Stimulated activated CD8-positive, alpha-beta memory T cell treated with anti-CD3 and anti-CD28 coated beads, Interleukin-12 subunit alpha, Interleukin-12 subunit beta, amount 100 ng/mL, for 24 hours (primary cell): Measurements from ENCODE around the gene MT1M.
"Not testable (repeated sequence)": the region's sequence is repeated elsewhere in the genome, so short reads cannot be mapped to it uniquely, and the experiment has no call there.

Experiments
- DNase-seq: peaks from one replicate; pipeline ENCODE4 v3.0.0-alpha.2; 2020; ENCODE audit errors: extremely low read depth

MT1M gene

DNA sequence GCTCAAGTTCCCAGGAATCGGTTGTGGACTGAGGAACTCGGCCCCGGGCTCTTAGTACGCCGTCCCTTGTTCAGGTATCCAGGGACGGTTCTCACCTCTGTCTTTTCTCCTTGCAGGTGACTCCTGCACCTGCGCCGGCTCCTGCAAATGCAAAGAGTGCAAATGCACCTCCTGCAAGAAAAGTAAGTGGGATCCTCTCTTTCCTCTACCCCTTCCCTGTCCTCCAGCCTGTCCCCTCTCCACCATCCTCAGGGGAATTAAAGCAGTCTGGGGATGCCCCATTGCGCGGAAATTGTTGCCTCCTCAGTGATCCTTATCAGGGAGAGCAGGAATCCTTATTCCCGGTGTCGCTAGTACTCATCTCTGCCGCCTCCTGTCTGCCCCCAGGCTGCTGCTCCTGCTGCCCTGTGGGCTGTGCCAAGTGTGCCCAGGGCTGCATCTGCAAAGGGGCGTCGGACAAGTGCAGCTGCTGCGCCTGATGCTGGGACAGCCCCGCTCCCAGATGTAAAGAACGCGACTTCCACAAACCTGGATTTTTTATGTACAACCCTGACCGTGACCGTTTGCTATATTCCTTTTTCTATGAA, 23.5 kb upstream of the MT1M start:
- no peak for DNase-seq

DNA sequence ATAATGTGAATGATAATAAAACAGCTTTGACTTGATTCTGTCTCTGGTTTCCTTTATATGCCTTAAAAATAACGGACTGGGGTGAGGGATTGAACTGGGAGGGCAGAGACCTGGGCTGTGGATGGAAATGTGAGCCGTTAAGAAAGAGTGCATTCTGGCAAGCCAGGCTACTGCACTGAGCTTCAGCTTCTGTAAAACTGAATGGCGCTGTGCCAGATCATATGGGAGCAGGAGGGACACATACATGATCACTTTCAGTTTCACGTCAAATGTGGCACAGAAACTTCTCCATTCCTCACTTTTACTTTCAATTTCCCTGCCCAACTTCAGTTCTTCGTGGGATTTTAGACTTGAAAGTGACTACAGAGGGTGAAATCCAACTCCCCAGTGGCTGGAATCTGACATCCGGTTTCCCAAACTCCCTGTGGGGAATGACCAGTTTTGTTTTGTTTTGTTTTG, 23.0 kb upstream of the MT1M start:
- DNase-seq = no peak

DNA sequence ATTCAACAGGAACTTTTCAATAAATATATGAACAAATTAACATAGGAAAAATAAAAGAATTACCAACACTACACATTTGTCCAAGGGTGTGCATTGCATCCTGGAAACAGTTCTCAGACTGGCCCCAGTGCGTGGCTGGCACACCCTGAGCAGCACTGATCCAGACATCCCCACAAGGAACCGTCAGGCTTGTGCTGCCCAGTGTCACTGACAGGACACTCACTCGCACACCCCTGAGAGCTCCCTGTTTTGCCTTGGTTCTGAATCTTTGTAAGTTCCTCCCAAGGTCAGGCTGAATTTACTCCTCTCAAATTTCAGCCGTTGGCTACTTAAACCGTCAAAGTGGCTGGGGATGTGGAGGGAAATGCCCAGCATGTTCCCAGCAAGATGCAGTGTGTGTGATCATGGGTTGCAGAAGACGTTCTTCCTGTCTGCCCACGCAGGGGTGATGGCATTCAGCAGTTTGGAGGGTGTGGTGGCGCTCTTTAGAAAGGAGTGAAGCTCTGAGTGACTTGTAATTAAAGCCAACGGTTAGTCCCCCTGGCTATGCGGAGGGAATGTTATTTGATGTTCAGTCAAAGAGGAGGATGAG, 22.3 kb upstream of the MT1M start:
- peak; percentile 55 for DNase-seq

DNA sequence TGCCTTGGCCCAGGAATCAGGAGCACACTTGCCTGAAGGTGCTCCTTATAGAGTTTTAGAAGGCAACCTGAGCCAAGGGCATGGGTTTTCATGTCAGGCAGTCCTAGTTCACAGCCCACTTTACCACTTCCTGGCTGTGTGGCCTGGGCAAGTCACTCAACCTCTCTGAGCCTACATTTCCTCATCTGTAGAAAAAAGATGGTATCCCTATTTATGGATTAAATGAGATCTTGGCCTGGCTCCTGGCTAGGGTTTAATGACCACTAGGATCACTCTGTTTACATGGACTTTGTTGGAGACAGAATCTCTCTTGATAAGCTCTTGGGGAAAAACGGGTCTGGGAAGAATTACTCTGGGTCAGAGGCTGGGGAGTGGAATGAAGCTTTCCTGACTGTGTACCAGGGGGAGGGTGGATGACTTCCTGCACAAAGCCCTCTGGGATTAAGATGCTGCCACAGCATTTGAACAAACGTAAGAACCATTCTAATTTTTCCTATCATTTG, 21.8 kb upstream of the MT1M start:
- no peak for DNase-seq

DNA sequence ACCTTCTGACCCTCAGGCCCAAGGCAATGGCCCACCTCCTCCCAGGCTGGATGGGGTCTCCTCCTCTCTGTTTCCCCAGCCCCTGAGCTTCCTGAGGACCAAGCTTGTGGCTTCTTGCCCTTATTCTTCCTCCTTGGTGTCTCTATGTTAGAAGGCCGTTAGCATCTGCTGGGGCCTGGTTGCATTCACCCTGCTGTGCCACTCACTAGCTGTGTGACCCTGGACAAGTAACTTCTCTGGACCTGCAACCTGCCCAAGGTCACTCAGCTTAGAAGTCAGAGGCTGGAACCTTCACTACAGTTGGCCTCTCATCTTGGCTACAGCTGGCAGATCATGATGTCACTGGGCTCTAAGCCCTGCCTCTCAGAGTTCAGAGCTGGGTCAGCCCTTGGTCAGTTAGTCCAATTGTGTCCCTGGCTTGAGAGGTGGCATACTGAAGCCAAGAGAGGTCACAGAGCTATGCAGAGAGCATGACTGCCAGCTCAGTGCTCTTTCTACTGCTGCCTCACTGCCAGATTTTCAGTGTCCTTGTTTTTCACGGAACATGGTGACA, 21.1 kb upstream of the MT1M start:
- DNase-seq = no peak

DNA sequence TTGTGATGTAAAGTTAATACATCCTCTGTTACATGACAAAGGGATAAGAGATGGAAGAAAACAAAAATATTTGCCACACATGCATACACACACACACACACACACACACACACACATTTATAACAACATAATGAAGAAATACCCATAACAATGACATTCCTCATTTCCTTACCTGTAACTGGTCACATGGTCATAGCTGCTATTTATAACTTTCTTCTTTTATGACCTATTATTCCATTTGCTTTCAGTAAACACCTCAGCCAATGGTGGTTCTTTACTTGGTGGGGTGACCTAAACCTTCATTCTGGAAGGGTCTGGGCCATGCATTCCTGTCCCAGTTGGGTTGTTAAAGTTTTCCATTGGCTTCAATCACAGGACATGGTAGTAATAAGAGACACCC, 18.8 kb upstream of the MT1M start:
- no peak for DNase-seq

DNA sequence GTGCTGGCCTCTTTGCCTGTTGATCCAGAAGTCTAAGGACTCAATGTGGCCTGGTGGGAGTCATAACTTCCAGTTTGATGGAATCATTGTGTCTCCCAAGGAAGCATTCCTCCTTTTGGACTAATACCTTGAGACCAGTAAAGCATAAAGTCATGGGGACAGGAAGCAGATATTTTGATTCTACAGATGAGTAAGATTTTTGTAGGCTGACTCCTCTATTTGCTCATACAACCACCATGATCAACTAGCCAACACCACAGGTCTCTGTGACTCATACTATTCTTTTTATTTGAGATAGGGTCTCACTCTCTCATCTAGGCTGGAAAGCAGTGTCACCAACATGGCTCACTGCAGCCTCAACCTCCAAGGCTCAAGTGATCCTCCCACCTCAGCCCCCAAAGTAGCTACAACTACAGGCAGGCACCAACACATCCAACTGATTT, 17.9 kb upstream of the MT1M start:
- DNase-seq = no peak

DNA sequence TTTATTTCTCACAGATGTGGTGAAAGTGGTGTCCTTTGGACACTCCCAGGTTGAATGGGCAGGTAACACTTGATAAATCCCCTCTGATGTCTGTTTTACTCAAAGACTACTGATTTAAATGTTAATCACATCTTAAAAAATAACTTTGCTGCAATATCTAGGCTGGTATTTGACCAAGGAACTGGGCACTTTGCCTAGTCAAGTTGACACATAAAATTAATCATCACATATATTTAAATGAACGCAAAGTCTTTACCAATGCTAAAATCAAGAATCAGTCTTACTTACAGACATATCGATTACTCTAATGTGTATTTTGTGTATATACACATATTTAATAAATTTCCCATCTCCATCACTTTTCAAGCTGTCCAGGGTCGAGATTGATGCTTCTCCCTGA, 17.1 kb upstream of the MT1M start:
- DNase-seq = no peak

DNA sequence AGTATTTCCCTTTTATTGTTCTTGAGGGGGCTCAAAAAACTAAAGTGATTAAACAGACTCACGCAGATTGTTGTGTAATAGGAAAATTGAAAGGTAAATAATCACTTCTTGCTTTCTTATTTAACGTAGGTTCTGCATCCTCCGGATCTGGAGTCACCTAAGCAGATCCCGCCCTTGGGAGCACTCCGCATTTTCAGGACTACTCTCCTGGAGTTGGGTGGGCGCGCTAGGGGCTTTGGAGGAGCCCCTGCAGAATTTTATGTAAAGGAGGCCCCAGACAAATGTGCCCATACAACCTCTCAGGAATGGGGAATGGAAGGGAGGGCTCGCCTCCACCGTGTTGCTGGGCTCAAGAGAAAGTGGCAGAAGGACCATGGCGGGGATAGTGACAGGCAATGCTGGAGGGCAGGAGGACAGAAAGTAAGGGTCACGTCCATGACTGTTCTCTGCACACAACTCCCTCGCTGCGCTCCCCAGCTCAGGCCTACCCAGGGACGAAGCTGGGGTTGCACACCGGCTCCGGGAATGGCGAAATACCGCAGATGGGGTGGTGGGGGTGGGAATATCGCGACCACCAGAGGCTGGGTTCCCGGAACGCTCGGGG, 15.7 kb upstream of the MT1M start:
- DNase-seq = no peak

DNA sequence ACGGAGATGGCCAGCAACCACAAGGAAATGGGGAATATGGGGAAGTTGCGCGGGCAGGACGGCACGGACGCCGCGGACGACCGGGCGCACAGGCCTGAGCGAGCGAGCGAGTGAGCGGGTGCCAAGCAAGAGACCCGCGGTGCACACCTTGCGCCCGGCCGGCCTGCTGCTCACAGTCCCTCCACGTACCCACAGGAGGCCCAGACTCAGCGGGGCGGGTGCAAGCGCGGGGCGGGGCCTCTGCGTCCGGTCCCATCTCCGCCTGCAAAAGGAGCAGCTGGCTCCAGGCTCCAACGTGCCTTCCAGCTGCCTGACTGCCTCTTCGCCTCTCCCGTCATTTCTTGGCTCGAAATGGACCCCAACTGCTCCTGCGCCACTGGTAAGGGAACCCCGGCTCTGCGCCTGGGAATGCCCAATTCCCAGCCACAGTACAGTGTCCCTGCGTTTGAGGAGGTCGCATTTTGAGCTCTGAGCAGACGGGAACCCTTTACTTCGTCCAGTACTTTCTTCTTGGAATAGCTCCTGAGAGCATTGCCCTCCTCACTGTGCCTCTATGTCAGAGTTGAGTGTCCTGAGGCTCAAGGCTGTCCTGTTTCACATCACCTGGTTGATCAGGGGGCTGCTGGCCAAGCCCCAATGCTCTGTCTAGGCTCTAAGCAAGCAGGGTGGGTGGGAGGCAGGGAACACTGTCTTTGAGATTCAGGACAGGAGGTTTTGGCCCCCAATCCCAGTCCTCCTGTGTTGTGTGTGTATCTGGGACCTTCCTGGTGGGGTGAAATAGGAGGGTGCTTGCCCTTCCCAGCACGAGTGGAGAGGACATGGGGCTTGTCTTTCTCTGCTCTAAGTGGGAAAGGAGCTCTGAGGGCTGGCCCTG, 15.0 kb upstream of the MT1M start:
- no peak for DNase-seq

DNA sequence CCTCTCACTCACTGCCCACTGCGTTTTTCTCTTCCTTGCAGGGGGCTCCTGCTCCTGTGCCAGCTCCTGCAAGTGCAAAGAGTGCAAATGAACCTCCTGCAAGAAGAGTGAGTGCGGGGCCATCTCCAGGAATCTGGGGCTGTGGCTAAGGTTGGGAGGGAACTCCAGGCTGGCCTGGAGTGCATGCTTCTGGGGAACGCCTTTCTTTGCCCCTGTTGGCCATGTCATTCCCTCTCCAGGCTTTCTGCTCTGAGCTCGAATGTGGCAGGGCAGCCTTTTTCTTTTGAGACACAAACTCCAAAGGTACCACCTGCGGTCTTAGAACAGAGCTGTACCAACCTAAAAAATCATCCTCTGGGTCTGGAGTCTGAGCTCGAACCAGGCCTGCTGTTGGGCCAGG, 14.3 kb upstream of the MT1M start:
- DNase-seq = no peak

DNA sequence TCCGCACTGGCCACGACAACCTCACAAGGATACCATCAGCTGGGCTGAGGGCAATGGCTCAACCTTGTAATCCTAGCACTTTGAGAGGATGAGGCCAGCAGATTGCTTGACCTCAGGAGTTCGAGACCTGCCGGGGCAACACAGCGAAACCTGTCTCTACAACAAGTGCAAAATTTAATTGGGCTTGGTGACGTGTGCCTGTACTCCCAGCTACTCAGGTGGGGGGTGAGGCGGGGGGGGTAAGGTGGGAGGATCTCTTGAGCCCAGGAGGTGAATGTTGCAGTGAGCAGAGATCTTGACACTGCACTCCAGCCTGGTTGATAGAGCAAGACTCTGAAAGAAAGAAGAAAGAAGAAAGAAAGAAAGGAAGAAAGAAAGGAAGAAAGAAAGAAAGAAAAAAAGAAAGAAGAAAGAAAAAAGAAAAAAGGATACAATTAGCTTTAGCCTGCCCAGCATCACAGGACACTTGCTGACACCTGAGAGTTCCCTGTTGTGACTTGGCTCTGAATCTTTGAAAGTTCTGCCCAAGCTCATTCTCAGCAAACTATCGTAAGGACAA, 12.0 kb upstream of the MT1M start:
- DNase-seq = no peak

DNA sequence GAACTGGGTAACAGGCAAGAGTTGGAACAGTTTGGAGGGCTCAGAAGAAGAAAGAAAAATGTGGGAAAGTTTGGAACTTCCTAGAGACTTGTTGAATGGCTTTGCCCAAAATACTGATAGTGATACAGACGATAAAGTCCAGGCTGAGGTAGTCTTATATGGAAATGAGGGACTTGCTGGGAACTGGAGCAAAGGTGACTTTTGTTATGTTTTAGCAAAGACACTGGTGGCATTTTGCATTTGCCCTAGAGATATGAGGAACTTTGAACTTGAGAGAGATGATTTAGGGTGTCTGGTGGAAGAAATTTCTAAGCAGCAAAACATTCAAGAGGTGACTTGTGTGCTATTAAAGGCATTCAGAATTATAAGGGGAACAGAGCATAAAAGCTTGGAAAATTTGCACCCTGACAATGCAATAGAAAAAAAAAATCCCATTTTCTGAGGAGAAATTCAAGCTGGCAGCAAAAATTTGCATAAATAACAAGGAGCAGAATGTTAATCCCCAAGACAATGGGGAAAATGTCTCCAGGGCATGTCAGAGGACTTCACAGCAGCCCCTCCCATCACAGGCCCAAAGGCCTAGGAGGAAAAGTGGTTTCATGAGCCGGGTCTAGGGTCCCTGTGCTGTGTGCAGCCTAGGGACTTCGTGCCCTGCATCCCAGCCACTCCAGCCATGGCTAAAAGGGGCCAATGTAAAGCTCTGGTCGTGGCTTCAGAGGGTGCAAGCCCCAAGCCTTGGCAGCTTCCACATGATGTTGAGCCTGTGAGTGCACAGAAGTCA, 10.6 kb upstream of the MT1M start:
- not testable (repeated sequence) for DNase-seq

DNA sequence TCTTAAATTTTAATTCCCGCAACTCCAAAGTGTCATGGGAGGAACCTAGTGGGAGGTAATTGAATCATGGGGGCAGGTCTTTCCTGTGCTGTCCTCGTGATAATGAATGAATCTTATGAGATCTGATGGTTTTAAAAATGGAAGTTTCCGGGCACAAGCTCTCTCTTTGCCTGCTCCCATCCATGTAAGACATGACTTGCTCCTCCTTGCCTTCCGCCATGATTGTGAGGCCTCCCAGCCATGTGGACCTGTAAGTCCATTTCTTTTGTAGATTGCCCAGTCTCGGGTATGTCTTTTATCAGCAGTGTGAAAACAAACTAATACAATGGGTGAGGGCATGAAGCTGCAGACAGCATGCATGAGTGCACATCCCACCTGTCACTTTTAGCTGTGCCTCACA, 9.3 kb upstream of the MT1M start:
- not testable (repeated sequence) for DNase-seq

DNA sequence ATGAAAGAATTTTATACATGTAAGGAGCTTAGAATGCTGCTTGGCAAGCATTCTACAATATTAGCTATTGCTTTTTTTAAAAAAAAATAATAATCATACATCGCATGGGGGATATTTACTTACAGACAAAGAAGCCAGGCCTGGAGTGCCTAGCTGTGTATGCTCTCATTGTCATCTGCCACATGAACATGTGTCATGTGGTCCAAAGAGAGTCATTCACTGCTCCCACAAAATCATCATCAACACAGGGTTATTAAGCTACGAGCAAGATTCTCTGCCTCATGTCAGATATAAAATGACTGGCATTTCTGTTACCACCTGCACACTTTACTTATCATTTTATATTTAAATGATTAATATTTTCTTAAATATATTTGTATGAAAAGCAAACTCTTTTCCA, 8.8 kb upstream of the MT1M start:
- DNase-seq = no peak

DNA sequence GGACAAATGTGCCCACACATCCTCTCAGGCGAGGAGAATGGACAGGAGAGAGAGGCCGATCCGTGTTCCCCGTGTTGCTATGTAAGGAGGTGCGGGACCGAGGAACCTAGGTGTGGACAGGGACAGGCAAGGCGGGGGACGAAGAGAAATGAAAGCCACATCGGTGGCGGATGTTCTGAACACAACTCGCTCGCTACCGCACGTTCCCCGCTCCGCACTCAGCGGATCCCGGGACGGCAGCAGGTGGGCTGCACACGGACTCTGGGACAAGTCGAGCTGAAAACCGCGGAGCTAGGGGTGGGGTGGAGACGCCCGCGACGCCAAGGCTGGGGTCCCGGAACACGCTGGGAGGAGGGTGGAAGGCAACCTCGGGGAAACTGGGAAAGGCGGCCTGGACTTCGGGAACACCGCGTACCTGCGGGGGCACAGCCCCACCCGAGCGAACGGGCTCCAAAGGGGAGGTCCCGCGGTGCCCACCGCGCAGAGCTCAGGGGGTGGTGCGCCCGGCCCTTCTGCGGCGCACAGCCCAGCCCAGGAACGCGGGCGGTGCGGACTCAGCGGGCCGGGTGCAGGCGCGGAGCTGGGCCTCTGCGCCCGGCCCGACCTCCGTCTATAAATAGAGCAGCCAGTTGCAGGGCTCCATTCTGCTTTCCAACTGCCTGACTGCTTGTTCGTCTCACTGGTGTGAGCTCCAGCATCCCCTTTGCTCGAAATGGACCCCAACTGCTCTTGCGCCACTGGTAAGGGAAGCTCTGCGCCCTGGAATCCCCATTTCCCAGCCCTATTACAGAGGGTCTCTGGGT, 7.1 kb upstream of the MT1M start, which contains the start of gene MT1E:
Gene MT1E, plus strand, starts transcription at position 642 of the 803 bp plus-strand sequence. Its CDS starts 71 bp downstream, at position 713.
- DNase-seq = no peak

DNA sequence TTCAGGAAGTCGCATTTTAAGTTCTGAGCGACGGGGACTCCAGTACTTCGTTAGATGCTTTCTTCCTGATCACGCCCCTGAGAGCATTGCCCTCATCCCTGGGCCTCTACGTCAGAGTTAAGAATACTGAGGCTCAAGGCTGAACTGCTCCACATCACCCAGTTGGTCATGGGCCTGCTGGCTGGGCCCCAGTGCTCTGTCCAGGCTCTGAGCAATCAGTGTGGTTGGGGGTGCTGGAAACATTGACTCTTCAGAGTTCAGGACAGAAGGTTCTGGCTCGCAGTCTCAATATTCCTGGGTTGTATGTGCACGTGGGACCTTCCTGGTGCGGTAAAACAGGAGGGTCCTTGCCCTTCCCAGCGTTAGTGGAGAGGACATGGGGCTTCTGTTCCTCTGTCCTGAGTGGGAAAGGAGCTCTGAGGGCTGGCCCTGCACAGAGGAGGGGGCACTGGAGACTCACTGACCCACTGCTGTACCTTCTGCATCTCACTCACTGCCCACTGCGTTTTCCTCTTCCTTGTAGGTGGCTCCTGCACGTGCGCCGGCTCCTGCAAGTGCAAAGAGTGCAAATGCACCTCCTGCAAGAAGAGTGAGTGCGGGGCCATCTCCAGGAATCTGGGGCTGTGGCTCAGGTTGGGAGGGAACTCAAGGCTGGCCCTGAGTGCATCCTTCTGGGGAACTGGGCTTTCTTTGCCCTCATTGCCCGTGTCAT, 6.4 kb upstream of the MT1M start:
- DNase-seq = no peak

DNA sequence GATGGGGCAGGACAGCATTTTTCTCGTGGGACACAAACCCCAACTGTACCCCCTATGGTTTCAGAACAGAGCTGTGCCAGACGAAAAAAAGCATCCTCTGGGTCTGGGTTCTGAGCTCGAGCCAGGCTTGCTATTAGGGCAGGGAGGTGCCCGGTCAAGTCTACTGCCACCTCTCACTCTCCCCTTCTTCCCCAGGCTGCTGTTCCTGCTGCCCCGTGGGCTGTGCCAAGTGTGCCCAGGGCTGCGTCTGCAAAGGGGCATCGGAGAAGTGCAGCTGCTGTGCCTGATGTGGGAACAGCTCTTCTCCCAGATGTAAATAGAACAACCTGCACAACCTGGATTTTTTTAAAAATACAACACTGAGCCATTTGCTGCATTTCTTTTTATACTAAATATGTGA, 5.8 kb upstream of the MT1M start:
- no peak for DNase-seq
